Measurements from ENCODE around the gene DNAH17.

The DNAH17 gene

DNA sequence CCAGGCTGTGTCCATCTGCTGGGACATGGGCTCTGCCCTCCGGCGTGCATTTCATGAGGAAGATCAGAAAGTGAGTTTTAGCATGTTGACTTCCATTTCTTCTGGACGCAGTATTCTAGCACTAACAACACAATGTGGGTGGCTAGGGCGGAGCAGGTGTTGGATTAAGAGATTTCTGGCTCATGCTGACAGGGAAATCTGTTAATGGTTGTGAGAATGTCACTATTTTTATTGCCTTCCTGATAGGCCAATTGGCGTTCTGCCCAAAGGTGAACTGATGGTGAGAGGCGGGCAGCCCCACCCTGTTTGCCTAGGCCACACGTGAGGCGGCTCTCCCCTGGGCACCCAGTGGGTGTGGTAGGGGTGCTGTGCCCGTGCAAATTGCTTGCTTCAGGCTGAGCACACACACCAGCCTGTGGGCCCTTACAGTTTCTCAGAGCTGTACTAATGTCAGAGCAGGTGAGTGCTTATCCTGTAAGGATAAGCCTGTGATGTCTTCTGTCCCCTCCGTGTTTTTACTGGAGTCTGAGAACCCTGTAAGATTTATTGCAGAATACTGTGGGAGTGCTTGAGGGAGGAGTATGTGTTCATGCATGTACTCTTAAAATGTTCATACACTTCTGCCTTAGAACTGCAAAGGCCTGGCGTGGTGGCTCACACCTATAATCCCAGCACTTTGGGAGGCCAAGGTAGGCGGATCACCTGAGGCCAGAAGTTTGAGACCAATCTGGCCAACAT is 167.8 kb downstream of the DNAH17 start:
- no peak for DNase-seq

- DNase-seq, result no peak
Observed at GRCh38 chr17:78408476-78409050, 168.6 kb downstream of the DNAH17 start.

- no peak for DNase-seq
Observed at GRCh38 chr17:78407387-78408000, 169.7 kb downstream of the DNAH17 start.

DNA sequence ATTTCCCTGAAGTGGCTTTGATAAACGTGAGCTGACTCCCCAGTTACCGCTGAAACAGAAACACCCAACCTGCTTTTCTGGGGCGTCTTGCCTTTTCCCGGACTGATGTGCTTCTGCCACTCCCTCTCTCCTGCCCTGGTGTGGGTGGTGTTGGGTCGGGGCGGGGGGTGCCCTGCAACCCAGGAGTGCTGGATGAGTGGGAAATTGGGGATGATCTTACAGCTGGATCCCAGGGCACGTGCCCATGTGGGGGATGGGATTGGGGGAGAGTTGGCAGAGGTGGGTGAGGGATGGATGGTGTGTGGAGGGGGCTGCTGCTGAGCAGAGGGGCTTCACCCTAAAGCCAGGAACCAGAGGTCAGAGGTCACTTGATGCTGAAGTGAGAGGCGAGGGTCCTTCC is 170.3 kb downstream of the DNAH17 start:
- DNase-seq, result no peak

DNA sequence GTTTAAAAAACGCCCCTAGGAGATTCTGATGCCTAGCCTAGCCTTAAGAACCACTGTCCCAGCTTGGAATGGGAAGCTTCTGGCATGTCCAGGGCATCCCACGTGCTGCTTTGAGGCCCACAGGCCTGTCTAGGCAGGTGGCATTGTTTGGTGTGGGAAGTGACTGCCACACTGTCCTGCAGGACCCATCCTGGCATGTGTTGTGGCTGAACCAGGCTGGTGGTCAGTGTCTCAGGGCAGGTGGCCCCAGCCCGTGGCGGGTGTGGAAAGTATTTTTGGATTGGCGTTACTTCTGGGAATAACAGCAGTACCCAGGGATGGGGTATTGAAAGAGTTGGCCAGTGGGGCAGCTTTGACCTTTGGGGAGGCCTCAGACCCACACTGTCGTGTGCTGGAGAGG is 170.8 kb downstream of the DNAH17 start:
- no peak for DNase-seq

- DNase-seq, result no peak
Observed at GRCh38 chr17:78403822-78404221, 173.4 kb downstream of the DNAH17 start.

GRCh38 chr17:78401891-78402290 is 175.3 kb downstream of the DNAH17 start:
- no peak for DNase-seq

GRCh38 chr17:78401246-78401645 is 175.9 kb downstream of the DNAH17 start:
- DNase-seq, result no peak

DNA sequence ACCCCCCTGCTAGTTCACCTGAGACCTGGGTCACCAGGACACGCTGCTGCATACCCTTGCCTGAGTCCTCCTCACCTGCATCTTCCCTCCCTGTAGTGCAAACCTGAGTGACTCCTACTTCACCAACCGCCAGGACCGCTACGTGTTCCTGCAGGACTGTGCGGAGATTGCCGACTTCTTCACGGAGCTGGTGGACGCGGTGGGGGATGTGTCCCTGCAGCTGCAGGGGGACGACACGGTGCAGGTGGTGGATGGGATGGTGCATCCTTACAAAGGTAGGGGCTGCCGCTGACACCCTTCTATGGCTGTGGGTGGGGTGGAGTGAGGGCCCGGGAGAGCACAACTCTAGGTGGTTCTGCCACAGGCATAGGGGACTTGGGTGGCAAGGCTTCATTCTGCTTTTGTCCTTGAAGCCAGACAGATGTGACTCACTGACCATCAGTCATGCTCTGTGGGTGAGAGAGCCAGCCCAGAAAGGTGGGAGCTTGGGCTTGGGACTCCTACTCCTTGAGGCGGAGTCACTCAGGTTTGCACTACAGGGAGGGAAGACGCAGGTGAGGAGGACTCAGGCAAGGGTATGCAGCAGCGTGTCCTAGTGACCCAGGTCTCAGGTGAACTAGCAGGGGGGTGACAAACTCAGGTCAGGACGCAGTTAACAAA is 176.5 kb downstream of the DNAH17 start:
- DNase-seq, result no peak

- DNase-seq, result no peak
Observed at GRCh38 chr17:78399693-78400144, 177.5 kb downstream of the DNAH17 start.

DNA sequence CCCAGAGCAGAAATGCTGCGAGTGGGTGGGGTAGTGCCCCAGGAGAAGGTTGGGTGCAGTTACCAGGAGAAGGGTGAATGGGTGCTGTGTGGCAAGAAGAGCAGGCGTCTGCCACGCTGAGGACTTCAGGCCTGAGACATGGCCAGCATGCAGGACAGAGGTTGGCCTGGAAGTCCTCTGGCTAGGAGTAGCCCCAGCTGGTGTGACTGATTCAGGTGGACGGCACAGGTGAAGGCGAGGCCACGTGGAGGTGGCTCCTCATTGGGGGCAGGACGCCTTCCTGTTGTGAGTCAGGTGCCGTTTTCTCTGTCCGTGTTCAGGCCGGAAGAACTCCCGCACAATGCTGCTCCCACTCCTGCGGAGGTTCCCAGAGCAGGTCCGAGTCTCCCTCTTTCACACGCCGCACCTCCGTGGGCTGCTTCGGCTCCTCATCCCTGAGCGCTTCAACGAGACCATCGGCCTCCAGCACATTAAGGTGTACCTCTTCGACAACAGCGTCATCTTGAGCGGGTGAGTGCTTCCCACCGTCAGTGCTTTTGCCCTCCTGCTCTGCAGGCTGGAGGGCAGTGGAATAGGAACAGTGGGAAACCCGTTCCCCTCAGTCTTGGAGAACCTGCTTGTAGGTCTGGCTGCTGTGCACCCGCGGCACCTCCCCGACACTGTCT is 178.0 kb downstream of the DNAH17 start:
- DNase-seq, result no peak

GRCh38 chr17:78398390-78398789 is 178.8 kb downstream of the DNAH17 start:
- DNase-seq, result no peak

- DNase-seq, result no peak
Observed at GRCh38 chr17:78397681-78398101, 179.5 kb downstream of the DNAH17 start.

GRCh38 chr17:78396441-78397337 is 180.5 kb downstream of the DNAH17 start:
- DNase-seq, result no peak

GRCh38 chr17:78395155-78395554 is 182.0 kb downstream of the DNAH17 start:
- DNase-seq, result no peak

GRCh38 chr17:78394209-78394608 is 183.0 kb downstream of the DNAH17 start:
- no peak for DNase-seq

DNA sequence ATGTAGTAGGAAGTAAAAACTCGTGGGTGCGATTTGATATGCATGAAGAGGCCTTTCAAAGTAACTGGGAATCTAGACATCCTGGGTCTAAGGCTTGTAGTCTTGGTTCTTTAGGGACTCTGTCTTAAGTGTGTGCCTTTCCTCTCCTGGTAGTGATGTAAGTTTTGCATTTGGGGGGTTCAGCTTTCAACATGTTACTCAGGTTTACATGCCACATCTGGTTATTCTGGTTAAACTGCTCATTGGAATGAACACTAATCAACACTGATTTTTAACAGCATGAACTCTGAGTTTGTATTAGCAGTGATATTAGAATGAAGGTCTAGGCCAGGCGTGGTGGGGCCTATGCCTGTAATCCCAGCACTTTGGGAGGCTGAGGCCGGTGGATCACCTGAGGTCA is 183.6 kb downstream of the DNAH17 start:
- DNase-seq, result no peak

- no peak for DNase-seq
Observed at GRCh38 chr17:78392295-78392694, 184.9 kb downstream of the DNAH17 start.

DNA sequence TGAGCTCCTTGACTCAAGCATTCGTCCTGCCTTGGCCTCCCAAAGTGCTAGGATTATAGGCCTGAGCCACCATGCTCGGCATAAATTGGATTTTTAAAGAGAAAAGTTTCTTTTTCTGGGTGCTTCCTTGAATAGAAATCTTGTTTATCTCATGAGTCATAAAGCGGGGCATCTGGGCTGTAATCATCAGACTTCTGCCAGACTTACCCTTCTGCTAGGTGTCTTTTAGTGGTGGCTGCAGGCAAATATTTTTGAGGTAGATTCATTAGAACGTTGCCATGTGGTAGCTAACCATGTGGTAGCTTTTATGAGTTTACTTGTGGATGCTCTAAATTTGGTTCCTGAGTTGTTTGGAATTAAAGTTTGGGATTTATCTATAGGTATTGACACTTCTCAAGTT is 185.4 kb downstream of the DNAH17 start:
- DNase-seq, result no peak

- DNase-seq, result no peak
Observed at GRCh38 chr17:78391051-78391431, 186.2 kb downstream of the DNAH17 start.

GRCh38 chr17:78390241-78391050 is 186.8 kb downstream of the DNAH17 start:
- DNase-seq, result no peak

Data from T-helper 9 cell (primary cell).